ENCODE results near the gene TBX19.

GRCh38 chr1:168285521-168285790, 4.8 kb downstream of the TBX19 start:
- no peak for TF ChIP-seq REST (tag by site-specific recombination; IDR thresholded peaks at IDR 0.05)
- no peak for TF ChIP-seq ZNF138 (tag by site-specific recombination; IDR thresholded peaks at IDR 0.05; ENCODE audit: borderline replicate concordance)
- TF ChIP-seq ZNF792 (tag by site-specific recombination; IDR thresholded peaks at IDR 0.05), result no peak
